ENCODE data around the gene DNAJB6.

Gene DNAJB6

DNA sequence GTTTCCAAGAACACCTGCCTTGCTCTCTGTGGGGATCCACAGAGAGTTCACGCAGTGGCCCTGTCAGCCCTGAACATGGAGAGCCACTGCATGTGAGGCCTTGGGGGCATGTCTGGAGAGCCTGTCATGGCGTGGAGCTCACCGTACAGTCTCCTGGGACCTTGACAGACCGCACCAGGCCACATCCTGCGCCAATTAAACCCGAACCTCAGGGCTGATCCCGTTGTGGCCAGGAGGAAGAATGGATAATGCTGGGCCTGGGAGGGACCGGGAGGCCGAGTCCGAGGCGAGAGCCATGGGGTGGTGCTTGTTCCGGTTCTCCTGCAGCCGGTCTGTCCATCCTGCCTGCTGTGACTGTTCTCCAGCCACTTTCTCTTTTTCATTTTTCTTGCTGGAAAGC lies 68.7 kb downstream of the DNAJB6 start:
- peak overlapping the region; percentile 47 for H3K27ac ChIP-seq
- TF ChIP-seq, protein P1, sequence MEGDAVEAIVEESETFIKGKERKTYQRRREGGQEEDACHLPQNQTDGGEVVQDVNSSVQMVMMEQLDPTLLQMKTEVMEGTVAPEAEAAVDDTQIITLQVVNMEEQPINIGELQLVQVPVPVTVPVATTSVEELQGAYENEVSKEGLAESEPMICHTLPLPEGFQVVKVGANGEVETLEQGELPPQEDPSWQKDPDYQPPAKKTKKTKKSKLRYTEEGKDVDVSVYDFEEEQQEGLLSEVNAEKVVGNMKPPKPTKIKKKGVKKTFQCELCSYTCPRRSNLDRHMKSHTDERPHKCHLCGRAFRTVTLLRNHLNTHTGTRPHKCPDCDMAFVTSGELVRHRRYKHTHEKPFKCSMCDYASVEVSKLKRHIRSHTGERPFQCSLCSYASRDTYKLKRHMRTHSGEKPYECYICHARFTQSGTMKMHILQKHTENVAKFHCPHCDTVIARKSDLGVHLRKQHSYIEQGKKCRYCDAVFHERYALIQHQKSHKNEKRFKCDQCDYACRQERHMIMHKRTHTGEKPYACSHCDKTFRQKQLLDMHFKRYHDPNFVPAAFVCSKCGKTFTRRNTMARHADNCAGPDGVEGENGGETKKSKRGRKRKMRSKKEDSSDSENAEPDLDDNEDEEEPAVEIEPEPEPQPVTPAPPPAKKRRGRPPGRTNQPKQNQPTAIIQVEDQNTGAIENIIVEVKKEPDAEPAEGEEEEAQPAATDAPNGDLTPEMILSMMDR (conservative IDR thresholded peaks at IDR 0.05) = no peak

DNA sequence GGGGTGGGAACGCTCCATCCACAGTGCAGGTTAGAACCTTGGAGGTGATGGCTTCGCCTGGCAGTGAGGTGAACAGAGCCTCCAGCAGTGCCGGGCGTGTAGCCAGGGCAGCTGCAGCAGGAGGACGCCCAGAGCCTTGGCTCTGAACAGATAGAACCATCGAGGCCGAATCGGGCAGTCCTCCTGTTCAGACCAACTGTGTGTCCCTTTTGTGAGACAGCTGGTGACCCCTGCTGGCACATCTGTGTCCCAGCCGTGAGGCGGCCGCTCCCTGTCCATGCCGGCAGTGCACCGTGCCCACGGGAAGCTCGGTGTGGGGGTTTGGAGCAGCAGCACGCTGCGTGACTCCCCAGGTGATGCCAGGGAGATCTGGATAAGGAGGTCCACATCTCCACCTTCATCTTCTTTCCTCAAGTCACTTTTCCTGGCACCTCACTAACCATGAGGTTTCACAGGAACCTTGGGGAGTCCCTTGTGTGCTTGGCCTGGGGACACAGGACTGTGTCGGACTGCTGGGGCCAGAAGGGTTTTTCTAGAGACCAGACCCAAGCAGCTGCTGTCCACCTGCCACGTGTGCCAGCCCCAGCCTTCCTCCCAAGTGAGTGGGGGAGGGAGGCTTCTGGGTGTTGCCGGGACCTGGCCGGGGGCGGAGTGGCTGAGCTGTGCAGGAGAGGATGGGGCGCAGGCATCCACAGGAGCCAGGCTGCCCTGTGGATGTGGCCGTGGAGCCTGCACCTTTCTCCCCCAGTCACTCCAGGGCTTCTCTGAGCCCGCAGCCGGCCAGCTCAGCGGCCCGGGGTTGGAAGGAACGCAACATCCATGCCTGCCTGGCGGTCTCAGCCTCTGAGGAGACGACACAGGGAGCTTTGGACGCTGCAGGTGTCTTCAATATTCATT lies 69.4 kb downstream of the DNAJB6 start:
- peak overlapping the region; percentile 47 for H3K27ac ChIP-seq
- no peak for TF ChIP-seq ZFX (IDR thresholded peaks at IDR 0.05)
- TF ChIP-seq, protein P1 (conservative IDR thresholded peaks at IDR 0.05) = no peak; the same call in 1 of the 2 replicates

DNA sequence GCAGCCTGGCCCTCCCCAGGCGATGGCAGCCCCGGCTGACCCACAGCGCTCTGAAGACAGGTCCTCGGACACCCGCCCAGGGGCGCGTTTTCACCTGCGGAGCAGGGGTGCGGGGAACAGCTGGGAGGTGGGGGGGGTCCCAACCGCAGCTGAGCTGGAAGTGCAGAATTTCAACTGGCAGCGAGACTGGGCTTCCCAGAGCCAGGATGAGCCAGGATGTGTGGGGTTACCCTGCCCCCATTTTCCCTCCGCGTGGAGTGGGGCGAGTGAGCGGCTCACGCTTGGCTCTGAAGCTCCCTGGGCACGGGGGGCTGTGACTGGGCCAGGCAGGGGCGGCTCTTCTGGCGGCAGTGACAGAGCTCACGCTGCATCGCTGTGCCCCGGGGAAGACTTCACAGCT lies 70.2 kb downstream of the DNAJB6 start:
- TF ChIP-seq, protein P1 (conservative IDR thresholded peaks at IDR 0.05) = no peak
- no peak for TF ChIP-seq ZFX (IDR thresholded peaks at IDR 0.05)
- no peak overlapping the region for H3K27ac ChIP-seq

DNA sequence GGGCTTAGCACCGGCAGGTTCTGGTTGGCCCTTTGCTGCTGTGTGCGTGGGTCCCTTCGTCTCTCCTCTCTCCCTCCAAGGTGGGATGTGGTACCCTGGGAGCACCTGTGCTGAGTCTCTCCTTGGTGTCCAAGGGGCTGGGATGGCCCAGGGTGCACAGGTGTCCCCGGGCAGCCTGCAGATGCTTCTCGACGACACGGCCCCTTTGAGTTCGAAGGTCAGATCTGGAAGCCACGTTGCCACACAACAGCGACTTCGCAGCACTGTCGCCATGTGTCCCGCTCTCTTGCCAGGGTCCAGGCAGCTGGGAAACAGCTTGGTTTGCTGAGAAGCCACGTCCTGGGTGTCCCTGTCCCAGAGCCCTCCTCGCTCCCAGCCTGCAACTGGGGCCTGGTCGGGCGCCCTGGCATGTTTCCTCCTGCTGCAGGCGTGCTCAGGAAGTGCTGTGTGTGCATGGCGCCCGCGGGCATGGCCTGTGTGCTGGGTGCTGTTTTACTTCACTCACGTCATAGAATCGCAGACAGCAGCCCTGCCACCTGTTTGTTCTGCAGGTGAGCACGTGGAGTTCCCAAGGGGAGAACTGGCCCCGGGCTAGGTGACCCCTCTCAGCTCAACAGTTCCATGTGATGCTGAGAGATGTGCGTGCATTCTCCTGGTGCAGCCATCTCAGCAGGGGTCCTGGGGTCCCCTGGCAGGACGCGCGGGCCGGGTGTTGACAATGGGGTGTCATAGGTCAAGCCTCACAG lies 70.9 kb downstream of the DNAJB6 start:
- no peak for TF ChIP-seq ZFX (IDR thresholded peaks at IDR 0.05)
- TF ChIP-seq, protein P1 (conservative IDR thresholded peaks at IDR 0.05) = no peak
- H3K27ac ChIP-seq = no peak overlapping the region

DNA sequence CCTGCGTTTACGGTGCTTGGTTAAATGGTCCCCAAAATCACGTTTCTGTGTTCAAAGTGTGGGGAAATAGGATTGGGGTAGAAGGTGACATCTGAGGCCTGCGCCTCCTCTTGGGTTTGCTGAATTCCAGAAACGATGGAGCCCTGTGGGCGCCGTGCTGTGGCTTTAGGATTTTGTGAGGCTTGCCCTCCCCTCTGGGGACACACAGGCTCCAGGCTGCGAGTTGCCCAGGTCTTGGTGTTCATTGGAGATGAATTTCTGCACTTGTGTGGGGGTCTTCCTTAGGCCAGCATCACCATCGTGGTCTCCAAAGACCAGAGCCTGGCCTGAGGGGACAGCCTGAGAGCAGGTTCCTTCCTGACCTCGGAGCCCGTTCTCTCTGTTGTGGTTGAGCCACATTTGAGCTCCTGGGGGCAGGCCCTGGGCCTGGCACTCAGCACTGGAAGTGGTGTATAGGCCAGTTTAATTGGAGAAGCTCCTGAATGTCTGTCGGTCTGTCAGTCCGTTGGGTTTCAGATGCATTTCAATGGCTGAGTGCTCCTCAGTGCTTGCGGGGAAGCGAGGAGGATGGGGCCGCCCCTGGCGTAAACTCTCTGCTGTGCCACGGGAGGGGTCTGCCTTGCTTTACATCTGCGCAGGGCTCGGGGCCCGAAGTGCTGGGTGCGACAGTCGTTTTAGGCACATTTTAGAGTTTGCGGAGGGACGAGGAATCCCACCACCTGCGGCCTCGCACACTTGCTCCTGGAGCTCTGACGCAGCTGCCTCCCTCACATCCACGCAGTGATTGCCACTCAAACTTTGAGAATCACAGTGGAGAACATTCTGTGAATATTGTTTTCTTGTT lies 71.7 kb downstream of the DNAJB6 start:
- no peak overlapping the region for H3K27ac ChIP-seq
- no peak for TF ChIP-seq ZFX (IDR thresholded peaks at IDR 0.05)
- TF ChIP-seq, protein P1 (conservative IDR thresholded peaks at IDR 0.05) = no peak

DNA sequence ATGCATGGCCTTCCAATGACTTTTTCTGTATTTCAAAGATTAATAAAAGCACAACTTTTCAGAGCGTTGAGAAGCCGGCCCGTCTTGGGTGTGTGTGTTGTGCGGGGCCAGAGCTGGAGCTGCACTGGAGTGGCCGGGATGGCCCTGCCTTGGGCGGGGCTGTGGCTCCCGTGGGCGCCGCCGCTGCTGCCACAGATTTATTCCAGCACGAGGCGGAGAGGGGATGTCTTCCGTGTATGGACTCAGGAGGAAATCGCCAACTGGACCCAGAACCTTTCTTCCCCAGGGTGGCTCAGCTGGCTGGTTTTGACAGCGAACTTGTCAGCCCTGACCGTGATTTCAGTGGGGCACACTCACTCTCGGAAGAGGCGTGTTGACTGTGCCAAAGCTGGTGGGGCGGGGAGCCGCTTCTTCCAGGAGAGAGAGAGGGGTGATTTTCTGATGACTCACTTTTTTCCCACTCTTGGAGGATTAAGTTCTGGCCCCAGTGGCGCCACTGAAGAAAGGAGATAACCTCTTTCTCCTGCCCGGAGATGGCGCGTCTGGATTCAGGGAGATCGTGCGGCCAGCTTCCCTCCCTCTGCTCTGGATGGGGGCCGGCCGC lies 72.4 kb downstream of the DNAJB6 start:
- TF ChIP-seq ZFX (IDR thresholded peaks at IDR 0.05) = no peak
- TF ChIP-seq, protein P1 (conservative IDR thresholded peaks at IDR 0.05) = no peak

More for the DNA sequence above, 72.4 kb downstream of the DNAJB6 start:
- no peak overlapping the region for H3K27ac ChIP-seq

All from C4-2B (cell line).